GM19351 (cell line): ENCODE results near the gene GPC6.
"Not testable (repeated sequence)": the region's sequence is repeated elsewhere in the genome, so short reads cannot be mapped to it uniquely, and the experiment has no call there.

ENCODE experiments used
- ATAC-seq: cut with Tn5 transposase; IDR thresholded peaks from one replicate; pipeline ENCODE4 v1.9.1; 2021; ENCODE audit warnings: mild to moderate bottlenecking, moderate library complexity; ENCODE audit not compliant: unreplicated experiment

Gene GPC6

DNA sequence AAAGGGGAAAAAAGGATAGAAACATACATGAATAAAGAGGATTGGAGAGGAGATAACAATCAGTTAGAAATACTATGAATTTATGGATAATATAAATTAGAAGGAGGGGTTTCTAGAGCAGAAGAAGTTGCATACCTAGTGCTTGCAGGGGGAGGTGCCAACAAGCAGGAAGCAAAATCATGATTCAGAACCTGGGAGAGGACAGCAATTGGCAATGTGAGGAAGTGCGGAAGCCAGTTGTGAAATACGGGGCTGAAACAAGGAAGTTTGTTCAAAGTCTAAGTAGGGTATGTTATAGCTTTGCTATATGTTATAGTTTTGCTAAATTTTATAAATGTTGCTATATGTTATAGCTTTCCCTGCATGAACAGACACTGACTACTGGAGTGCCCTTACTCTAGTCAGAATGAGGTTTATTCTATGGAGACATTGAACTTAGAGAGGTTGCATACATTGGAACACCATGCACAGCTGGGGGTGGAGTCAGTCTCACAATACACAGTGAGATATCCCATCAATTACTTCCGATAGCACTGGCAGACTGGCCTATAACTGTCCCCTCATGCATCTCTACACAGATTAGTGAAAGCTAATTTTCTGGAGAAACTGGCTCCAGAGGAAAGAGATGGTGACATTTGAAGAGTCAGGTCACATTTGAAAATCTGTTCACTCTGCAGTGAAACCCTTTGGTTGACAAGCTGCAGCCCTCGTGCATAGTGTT lies 92.1 kb downstream of the GPC6 start:
- ATAC-seq = no peak

DNA sequence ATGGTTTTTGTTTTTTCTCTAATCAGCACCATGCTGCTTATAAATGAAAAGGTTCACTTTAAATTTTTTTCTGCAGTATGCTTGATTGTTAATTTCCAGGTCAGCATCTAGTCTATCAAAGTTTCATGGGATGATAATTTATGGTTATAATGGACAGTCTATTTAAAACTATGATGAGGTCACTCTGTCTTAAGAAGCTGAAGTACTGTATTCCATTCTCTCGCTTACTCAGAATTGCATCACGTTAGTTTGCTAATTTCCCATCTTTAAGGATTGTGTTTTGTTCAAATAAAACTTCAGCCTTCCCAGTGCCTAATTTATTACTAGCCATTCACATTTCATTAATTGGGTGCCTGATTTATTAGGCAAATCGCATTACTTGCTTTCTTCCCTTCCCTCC lies 94.3 kb downstream of the GPC6 start:
- no peak for ATAC-seq

DNA sequence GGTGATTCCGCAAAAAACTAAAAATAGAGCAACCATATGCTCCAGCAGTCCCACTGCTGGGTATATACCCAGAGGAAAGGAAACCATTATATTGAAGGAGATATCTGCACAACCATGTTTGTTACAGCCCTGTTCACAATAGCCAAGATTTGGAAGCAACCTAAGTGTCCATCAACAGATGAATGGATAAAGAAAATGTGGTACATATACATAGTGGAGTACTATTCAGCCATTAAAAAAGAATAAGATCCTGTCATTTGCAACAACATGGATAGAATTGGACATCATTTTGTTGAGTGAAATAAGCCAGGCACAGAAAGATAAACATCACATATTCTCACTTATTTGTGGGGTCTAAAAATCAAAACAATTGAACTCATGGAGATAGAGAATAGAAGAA lies 97.3 kb downstream of the GPC6 start:
- not testable (repeated sequence) for ATAC-seq

DNA sequence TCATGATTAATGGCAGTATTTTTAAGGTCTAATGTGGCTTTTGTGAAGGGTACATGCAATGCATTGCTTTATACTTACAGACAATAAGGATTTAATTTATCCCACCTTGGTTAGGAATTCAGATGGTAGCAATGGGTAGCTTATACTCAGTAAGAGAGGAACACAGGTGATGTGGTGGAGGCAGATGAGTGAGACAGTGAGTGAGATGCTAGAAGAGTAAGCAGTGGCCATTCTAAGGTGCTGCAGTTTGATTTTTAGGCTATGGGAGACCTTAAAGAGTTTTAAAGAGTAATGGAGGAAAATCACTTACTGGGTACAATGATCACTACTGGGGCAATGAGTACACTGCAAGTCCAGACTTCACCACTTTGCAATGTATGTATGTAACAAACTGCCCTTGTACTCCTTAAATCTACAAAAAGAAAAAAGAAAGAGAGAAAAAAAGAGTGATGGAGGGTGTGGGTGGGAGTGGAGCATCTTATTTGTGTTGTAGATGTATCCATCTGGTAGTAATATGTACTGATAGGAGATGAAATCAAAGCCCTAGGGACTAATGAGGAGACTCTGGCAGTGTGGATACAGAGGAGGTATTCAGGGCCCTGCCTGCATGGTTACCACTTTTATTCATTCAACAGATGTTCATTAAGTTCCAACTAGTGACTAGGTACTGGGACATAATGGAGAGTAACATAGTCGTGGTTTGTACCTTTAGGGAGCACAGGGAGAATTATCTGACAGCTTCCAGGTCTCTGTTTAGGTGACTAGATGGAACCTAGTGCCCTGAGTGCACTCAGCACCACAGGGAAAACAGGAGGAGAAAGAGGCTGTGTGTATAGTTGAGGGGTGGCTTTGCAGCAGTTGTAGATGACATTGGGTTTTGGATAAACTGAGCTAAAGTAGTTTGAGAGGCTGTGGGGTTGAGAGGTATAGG lies 99.0 kb downstream of the GPC6 start:
- ATAC-seq = no peak

DNA sequence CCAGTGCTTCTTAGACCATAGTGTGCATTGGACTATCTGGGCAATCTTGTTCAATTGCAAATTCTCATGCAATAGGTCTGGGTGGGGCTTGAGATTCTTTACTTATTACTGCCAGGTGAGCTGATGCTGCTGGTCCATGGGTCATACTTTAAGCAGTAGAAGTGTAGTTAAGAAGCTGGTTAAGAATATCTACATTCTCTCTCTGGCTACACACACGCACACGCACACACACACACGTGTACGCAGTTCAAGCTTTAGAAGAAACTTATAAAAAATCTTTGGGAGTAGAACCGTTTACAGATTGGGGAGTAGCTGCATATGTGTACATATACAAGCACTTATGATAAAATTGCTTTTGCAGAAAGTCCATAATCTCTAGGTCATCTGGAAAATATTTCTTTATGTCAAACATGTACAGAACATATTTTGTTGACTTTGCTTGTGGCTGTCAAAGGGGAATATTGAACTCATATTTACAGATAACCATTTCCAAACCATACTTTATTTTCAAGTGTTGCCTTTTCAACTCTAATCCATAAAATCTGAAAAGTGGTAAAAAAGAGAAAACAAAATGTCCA lies 99.7 kb downstream of the GPC6 start:
- ATAC-seq = no peak

DNA sequence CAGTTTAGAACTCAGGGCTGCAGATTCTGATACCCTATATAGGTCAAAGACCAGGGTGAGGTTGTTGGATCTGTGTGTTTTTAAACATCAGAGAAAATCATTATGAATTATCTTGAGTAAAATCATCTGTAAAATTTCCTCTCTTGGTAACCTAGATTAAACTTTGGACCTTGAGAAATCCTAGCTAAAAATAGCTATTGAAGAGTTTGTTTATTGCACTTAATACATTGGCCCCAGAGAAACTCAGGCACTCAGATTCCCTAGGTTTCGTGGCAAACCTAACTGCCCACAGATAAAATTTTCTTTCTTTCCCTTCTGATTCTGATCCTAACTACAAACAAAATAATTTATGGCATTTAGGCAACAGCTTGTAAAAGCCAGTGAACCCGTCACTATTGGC lies 102.3 kb downstream of the GPC6 start:
- no peak for ATAC-seq

DNA sequence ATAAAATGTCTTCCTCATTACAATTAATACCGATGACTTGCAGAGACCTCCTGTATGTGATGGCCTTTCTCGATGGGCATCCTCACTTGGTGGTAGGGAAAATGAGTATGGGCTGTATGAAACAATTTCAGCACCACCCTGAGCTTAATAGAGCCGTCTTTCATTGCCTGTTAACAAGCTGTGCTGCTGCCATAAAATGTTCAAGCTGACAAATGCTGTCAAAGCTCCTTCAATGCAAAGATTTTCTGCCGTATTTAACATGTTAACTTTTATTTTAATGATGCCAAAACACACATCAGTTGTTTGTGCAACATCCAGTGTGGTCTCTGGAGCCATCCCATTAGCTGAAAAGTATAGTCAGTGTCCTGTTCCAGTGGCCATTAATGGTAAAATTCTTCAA lies 110.1 kb downstream of the GPC6 start:
- no peak for ATAC-seq

DNA sequence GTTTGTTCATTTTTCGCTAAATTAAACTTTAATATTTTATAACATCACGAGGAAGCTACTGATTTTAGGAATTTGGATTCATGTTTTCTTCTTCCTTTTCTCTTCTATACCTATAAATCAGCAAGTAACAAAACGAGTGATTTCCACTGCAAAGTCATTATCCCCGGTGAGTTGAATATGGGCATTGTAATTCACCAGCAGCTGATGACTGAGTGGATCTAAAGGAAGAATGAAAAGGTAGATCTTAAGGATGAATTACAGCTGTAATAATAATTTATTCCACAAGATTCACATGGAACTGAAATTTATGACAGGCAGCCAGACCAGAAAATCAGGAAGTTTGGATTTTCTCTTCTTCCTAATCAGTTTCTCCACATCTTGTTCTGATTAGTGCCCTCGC lies 111.4 kb downstream of the GPC6 start:
- no peak for ATAC-seq

DNA sequence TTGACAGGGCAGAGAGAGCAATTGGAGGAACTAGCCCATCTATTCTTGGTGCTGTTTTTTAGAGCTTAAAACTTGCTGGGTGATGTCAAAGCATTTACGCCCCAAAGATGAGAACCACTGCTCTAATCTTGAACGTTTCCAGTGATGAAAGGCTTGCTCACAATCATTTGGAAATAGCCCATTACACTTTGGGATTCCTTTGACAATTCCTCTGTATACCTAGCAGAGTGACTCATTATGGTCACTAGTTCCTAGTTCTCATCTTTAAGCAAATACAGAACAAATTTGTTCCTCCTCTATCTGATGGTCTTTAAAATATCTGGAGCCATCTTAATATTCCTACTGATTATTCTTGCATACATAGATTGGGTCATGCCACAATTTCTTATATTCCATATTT lies 112.3 kb downstream of the GPC6 start:
- no peak for ATAC-seq

DNA sequence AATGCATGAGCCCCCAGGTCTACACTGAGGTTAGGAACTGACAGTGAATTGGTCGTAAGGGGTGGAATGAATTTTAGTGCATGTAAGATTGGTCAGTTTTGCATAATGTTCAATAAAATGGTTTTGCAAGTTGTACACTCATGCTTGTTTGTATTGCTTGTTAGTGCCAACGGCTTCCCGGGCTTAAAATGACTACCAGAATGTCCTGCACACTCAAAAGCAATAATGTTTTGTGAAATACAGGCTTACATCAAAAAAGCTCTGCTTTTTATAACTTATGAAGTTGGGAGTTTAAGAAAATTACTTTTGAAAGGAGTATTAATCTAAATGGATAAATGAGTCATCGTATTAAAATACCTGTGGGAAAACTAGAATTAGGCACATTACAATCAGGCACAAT lies 112.9 kb downstream of the GPC6 start:
- ATAC-seq = no peak

DNA sequence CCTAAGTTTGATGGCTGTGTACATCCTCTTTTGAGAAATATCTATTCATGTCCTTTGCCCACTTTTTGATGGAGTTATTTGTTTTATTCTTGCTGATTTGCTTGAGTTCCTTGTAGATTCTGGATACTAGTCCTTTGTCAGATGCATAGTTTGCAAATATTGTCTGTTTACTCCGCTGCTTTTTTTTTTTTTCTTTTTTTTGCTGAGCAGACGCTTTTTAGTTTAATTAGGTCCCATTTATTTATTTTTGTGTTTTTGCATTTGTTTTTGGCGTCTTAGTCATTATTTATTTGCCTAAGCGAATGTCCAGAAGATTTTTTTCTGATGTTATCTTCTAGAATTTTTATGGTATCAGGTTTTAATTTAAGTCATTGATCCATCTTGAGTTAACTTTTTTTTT lies 114.9 kb downstream of the GPC6 start:
- no peak for ATAC-seq

DNA sequence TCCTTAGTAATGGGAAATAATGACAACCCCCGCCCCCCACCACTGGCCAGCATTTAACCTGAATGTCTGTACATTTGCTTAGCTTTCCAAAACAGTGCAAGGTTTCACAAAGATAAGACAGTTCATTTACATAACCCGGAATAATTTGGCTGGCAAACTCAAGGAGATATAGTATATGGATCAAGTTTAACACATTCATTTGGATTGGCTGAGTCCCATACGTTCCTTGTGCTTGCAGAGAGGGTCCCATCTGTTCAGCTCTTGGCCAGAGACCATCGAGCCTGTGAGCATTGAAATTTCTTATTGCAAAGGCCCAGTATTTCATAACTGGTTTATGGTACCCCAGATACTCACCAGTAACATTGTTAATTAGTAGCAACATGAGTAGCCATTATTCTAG lies 116.5 kb downstream of the GPC6 start:
- ATAC-seq = no peak

DNA sequence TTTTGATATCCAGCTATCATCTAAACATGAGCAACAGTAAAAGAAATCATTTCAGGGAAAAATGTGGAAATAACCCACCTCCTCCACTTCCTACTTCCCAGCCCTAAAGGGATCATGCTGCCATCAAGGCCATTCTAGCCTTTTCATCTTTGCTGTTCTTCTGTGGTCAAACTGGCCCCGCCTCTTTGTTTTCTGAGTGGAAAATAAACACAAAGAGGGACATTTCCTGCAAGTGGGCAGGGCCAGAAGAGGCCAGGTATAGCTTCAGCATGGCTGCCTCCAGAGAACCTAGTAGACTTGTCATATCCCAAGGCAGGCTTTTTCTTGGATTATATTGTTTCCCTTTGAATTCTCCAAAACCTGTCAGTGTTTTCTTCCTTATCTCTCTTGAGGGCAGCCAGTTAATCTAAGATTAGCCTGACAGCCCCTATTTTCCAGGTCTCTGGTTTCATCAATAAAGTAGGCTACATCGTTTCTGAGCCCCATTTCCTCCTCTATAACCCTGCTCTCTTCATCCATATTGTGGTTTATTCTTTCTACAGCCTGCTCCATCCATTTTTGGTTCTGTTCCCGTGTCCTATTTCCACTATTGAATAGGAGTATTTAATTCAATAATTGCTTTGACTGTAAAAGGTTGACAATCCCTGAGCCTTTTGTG lies 117.6 kb downstream of the GPC6 start:
- no peak for ATAC-seq

DNA sequence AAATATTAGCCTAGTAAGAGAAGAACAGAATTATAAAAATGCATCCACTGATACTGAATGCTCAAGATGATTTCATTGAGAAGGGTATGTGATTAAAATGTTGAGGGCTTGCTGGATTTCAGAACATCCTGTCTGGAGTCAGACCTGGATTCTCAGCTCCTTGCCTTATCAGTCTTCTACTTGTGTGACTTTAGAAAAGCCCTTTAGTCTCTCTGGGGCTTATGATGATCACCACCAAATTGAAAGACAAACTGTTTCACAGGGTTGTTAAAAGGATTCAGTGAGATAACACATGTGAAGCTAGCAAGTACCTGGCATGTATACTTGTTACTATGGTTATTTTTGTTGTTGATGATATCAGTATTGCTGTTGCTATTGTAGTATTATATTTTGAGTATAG lies 118.4 kb downstream of the GPC6 start:
- ATAC-seq = no peak

DNA sequence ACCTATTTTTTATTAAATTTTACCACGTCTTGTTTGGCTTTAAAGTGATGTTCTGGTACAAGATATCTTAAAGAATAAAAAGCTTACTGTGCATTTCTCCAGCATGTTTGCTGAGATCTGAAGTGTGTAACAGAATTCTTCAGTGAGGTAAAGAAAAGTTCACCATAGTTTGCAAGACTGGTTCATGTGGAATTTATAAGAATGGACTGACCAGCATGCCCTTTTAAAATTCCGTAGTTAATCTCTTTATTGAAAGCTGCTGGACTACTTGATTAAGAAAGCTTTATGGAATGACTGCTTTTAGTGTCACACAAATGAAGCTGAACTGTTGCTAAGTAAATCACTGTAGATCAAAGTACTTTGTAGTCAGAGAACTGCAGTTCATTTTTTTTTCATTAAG lies 119.2 kb downstream of the GPC6 start:
- ATAC-seq = no peak

DNA sequence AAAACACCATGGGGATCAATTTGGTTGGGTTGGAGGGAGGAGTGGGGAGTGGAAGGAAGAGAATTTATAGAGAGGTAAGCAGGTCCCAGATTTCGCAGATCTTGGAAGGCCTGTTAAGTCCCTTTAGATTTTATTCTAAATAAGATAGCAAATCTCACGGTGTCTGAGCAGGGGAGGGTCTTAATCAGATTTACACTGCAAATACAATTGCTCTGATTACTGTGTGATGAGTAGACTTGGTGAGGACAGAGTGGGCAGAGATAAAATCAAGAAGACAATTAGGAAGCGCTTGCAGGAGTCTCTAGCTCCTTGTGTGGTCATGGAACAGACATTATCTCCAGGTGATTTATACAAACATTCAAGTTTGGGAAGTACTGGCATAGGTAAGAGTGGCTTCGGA lies 126.0 kb downstream of the GPC6 start:
- no peak for ATAC-seq

DNA sequence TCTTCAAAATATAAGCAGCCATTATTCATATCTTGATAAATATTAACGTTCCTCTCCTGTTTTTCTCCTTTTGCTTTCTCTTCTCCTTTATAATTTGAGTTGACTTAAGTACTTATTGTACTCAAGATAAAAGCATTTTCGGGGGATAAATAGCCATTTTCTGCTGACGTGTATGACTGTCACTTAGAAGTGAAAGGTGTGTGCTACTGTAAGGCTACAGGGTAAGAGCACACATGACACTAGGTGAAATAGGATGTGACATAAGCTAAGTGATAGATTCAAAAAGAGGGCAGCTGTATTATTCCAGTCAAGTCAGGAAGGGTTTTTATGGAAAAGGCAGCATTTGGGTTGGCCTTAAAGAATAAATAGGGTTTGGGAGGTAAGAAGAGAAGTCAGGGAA lies 128.5 kb downstream of the GPC6 start:
- ATAC-seq = no peak

DNA sequence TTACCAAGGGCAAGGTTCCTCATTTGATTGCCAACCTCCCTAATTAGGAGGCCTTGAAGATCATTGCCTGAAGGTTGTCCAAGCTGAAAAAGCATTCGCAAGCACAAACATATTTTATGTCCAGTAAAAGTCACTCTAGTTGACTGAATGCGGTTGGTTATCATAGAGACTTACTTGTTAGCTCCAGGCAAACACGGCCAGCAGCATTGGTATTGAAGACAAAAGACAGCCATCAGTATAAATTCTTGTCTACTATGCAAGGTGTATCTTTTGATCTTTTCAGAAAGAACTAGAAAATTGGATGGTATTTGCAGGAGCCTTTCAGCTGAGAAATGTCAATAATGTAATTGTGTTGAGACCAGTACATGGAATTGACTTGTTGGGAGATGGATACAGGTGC lies 129.9 kb downstream of the GPC6 start:
- ATAC-seq = no peak

DNA sequence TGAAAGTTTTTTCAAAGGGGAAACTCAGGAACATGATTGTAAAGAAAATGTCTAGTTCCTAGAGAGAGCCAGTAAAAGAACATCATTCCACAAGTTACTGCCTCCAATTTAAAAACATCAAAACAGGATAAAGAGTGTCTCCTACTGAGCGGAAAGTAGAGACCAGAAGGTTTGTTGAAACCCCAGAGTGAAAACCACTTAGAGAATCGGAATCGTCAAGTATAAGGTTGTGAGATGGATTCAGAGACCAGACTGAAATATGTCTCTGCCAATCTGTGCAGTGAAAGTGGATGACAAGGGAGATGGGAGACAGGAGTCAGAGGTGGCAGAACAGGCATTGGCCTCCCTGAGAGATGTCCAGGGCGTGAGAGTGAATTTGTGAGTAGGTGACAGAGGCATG lies 133.4 kb downstream of the GPC6 start:
- ATAC-seq = no peak

DNA sequence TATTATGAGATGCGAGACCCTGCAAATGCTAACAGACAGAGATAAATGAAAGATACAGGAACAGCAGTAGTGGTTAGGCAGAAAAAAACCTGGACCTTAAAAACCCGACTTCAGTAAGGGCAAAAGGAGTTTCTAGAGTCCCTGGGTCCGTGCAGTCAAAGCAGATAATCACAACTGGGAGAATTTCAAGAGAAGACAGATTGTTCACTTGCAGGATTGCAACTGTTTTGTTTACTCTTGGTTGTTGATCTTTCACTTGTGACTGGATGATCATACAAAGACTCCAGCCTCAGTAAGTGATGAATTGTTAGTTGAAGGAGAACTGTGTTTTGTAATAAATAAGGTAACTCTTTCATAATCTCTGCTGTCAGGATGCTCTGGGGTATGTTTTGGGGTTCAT lies 135.1 kb downstream of the GPC6 start:
- ATAC-seq = no peak

DNA sequence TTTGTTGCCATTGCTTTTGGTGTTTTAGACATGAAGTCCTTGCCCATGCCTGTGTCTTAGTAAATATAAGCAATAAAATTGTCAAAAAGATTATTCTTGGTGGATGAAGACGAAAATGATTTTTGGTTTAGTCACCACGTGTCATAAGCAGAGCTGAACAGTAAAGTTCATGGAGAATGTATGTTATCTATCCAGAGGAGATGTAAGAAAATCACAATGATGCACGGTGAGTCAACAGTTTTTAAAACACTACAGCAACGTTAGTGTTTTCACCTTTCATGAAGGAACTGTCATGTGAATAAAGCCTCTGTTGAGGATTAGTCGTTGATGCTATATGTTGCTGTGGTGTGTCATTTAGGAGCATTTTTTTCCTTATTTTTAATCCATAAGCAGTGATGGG lies 137.6 kb downstream of the GPC6 start:
- ATAC-seq = no peak

DNA sequence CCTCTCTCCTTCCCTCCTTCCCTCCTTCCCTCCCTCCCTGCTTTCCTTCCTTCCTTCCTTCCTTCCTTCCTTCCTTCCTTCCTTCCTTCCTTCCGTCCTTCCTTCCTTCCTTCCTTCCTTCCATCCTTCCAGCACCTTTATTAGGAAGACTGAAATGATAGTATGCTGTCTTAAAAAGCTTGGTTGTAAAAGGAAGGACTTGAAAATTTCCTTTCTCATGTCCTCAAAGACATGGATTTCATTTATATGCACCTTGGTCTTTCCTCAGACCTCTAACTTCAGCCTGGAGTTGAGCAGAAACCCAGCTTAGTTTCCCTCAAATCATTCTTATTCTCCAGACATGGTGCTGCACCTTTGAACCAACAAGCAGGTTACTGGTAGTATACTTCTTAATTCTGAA lies 141.7 kb downstream of the GPC6 start:
- ATAC-seq = no peak
